MG63 (cell line): ENCODE results near the gene SPRR1B. TPM values are rescaled to one million over a fixed set of nuclear protein-coding genes. Genes with fewer than 3 reads are reported as not detected.

Experiments
- DNase-seq: peaks from one replicate; pipeline ENCODE4 v3.0.0-alpha.2; 2020
- H3K27me3 ChIP-seq: fragments of 250-450 bp; sonication (Bioruptor Pico); 2 replicates; pipeline ENCODE4 v1.5.1; 2020; ENCODE audit warnings: mild to moderate bottlenecking, moderate library complexity
- H3K36me3 ChIP-seq: fragments of 250-450 bp; sonication (Bioruptor Pico); 2 replicates; pipeline ENCODE4 v1.5.1; 2020; ENCODE audit warnings: mild to moderate bottlenecking, moderate library complexity
- H3K4me3 ChIP-seq: fragments of 250-450 bp; sonication (Bioruptor Pico); 2 replicates; pipeline ENCODE4 v1.5.1; 2020; ENCODE audit warnings: mild to moderate bottlenecking, moderate library complexity
- H3K9me3 ChIP-seq: fragments of 250-450 bp; sonication (Bioruptor Pico); 2 replicates; pipeline ENCODE4 v1.5.1; 2020; ENCODE audit warnings: mild to moderate bottlenecking, moderate library complexity
- total RNA-seq: library from RNA; depleted of rRNA; stranded (reverse); fragments of >200 nt; shearing (Covaris generic); gene quantifications from 2 replicates; pipeline ENCODE4 v1.2.3, GENCODE V29; 2014; ENCODE audit warnings: low replicate concordance; rRNA removed

Gene SPRR1B
- total RNA-seq, 1 experiment from 2014 or later: not detected

GRCh38 chr1:153081736-153082135, 50.7 kb downstream of the SPRR1B start:
- Histone ChIP-seq H3K4me3 (no peak overlapping the region), H3K9me3 (0 out of 2 replicates have a peak, but pooled peaks cover 1% of the 10 kb centered on the region), H3K27me3 (no peaks in the 10 kb centered on the region; the same call in 1 of the 2 replicates), H3K36me3 (no peaks in the 10 kb centered on the region)
- no peak for DNase-seq

Other genes starting within 250 kb of the SPRR1B start
- not detected in 2 replicates for gene LCE1E, start 244.9 kb upstream of the SPRR1B start, total RNA-seq
- gene LCE1D, start 234.5 kb upstream of the SPRR1B start, total RNA-seq: not detected in 2 replicates
- gene LCE1C, start 224.6 kb upstream of the SPRR1B start, total RNA-seq: not detected in 2 replicates
- gene LCE1B, start 219.2 kb upstream of the SPRR1B start, total RNA-seq: not detected in 2 replicates
- not detected in 2 replicates for gene LCE1A, start 203.7 kb upstream of the SPRR1B start, total RNA-seq
- not detected in 2 replicates for gene LCE6A, start 188.3 kb upstream of the SPRR1B start, total RNA-seq
- gene LCE7A, start 171.2 kb upstream of the SPRR1B start, total RNA-seq: not detected in 2 replicates
- gene SMCP, start 152.9 kb upstream of the SPRR1B start, total RNA-seq: not detected in 2 replicates
- gene IVL, start 122.7 kb upstream of the SPRR1B start, total RNA-seq: not detected in 2 replicates
- gene SPRR5, start 84.0 kb upstream of the SPRR1B start, total RNA-seq: not detected in 2 replicates
- not detected in 2 replicates for gene SPRR4, start 60.6 kb upstream of the SPRR1B start, total RNA-seq
- not detected in 2 replicates for gene SPRR1A, start 47.1 kb upstream of the SPRR1B start, total RNA-seq
- not detected in 2 replicates for gene SPRR3, start 29.5 kb upstream of the SPRR1B start, total RNA-seq
- not detected in 2 replicates for gene SPRR2D, start 9.9 kb downstream of the SPRR1B start, total RNA-seq
- not detected in 2 replicates for gene SPRR2A, start 26.3 kb downstream of the SPRR1B start, total RNA-seq
- not detected in 2 replicates for gene SPRR2B, start 40.4 kb downstream of the SPRR1B start, total RNA-seq
- gene SPRR2E, start 63.3 kb downstream of the SPRR1B start, total RNA-seq: not detected in 2 replicates
- not detected in 2 replicates for gene SPRR2F, start 82.3 kb downstream of the SPRR1B start, total RNA-seq
- not detected in 2 replicates for gene SPRR2G, start 119.7 kb downstream of the SPRR1B start, total RNA-seq
- not detected in 2 replicates for gene LELP1, start 172.2 kb downstream of the SPRR1B start, total RNA-seq
- 0.07 and 1.0 TPM in 2 replicates for gene PRR9, start 186.4 kb downstream of the SPRR1B start, total RNA-seq
- not detected in 2 replicates for gene LORICRIN, start 228.5 kb downstream of the SPRR1B start, total RNA-seq